ENCODE data around the gene TREML4. TPM values are rescaled to one million over a fixed set of nuclear protein-coding genes. Genes with fewer than 3 reads are reported as not detected.

The TREML4 gene
- total and polyA plus RNA-seq, 2 donors (not counting 1 experiment from before 2014, with no cell fraction given): 1.7 TPM; not detected in 1

DNA sequence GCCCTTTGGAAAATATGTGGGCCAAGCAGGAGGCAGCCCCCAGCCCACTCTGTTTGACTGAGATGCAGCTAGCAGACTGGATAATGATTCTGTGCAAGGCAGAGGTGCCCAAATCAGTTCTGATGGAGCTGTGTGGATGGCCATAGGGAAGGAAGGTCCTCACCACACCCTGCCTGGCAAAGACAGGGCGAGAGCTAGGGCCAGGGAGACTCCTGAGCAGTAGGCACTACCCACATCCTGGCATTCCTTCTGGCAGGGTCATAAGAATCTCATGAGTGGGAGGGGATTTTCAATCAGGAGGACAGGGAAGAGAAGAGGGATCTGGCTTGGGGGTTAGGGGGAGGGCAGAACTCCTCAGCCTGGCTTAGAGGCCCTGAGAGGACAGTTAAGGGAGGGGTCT is 46.6 kb upstream of the TREML4 start:
- H3K4me3 Mint-ChIP-seq: no peak overlapping the region
- CTCF ChIA-PET: interaction anchor here (0.9 to 2.4 kb wide), 11 partner anchors 8 to 97 kb away, joined by 3 to 11 read pairs (median 7); partner anchors contain the start of gene TREML2

More for the DNA sequence above, 46.6 kb upstream of the TREML4 start:
- H3K4me1 Mint-ChIP-seq: peaks cover 49% of the 10 kb centered on the region
- H3K9me3 Mint-ChIP-seq (ENCODE audit: insufficient read depth): no peaks in the 10 kb centered on the region
- no peak for ATAC-seq (ENCODE audit: low read depth)
- Histone ChIP-seq H3K4me1 (ENCODE audit: control insufficient read depth in 2 of 2, insufficient read depth in 2 of 2, low read length in 2 of 2) (peaks cover 43% of the 10 kb centered on the region in 2 donors), H3K4me2 (replicated peaks; ENCODE audit: low read depth, low read length, poor library complexity, severe bottlenecking) (no peak overlapping the region), H2AFZ (ENCODE audit: insufficient read depth, low read depth, low read length, poor library complexity, severe bottlenecking) (no peak overlapping the region), H4K20me1 (ENCODE audit: control insufficient read depth, insufficient read depth, low read length, poor library complexity, severe bottlenecking) (no peaks in the 10 kb centered on the region), H3K9ac (ENCODE audit: low read length) (no peak overlapping the region), H3K9me3 (ENCODE audit: control extremely low read depth in 1 of 3, control insufficient read depth in 2 of 3, insufficient read depth in 1 of 3, low read length in 2 of 3) (no peaks in the 10 kb centered on the region), H3K79me2 (ENCODE audit: control insufficient read depth, insufficient read depth, low read length) (no peaks in the 10 kb centered on the region), H3K36me3 (replicated peaks in 1 of 2; ENCODE audit: control extremely low read depth in 1 of 2, control insufficient read depth in 1 of 2, extremely low read depth in 1 of 2, insufficient read depth in 2 of 2, low read length in 1 of 2) (no peaks in the 10 kb centered on the region), H3K27me3 (replicated peaks in 1 of 4; ENCODE audit: control extremely low read depth in 1 of 4, control insufficient read depth in 3 of 4, insufficient read depth in 4 of 4, low read length in 3 of 4) (no peaks in the 10 kb centered on the region), H3K27ac (ENCODE audit: low read length in 2 of 2) (no peak overlapping the region), H3K4me3 (ENCODE audit: control extremely low read depth in 1 of 5, extremely low read depth in 1 of 5, insufficient read depth in 1 of 5, low read depth in 2 of 5, low read length in 4 of 5) (no peak overlapping the region)
- TF ChIP-seq CTCF (IDR thresholded peaks at IDR 0.05): no peak
- intact Hi-C loops (cut with micrococcal nuclease): loop anchor here (5.0 kb wide), 1 partner anchor 136 kb away; no protein-coding TSS in a partner anchor
- DNase-seq: no peak
- no peak overlapping the region for H3K27ac Mint-ChIP-seq
- no CpG with 5 or more reads among the region's 1 CpG for WGBS (ENCODE audit: insufficient coverage)
- H3K27me3 Mint-ChIP-seq: peaks cover 3% of the 10 kb centered on the region
- POLR2A ChIA-PET: no interaction called here
